Measurements from ENCODE around the gene OR6C2.

The OR6C2 gene

DNA sequence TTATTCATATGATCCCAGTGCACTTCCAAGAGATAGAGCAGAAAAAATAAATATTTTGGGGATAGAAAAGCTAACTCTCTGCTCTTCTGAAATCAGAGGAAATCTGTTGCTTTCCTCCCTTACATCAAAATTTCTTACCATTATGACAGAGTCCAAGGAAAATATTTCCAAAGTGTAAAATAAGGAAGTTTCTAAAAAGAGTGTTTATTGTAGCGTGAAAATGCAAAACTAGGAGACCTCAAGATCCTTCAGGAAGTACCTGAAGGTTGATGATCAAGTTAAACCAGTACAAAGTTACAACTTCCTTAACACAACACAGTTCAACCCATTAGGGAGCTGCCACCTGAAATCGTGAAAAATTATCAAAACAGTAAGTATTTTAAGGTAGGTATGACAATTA, at the start of gene OR6C2:
Gene OR6C2, plus strand, starts transcription at position 301 of the 400 bp plus-strand sequence. CDS start 8,138 bp downstream, outside the sequence.
- H3F3A ChIP-seq (ENCODE audit: control insufficient read depth, insufficient read depth) = no peaks in the 10 kb centered on the region
- no peaks in the 10 kb centered on the region for H3K36me3 ChIP-seq (ENCODE audit: control insufficient read depth, low read length)
- no peak within 1 kb of the TSS for H3K27ac ChIP-seq (ENCODE audit: low read depth, low read length)
- no peak within 1 kb of the TSS for H3K4me3 ChIP-seq (ENCODE audit: low read length)
- peak within 1 kb of the TSS; percentile 8; the same call in 1 of the 2 replicates for H3K4me2 ChIP-seq (ENCODE audit: low read length)
- H3K9me2 ChIP-seq (replicated peaks; ENCODE audit: control insufficient read depth, low read length) = no peaks in the 10 kb centered on the region
- no peaks in the 10 kb centered on the region for H3K9me3 ChIP-seq (ENCODE audit: control insufficient read depth, insufficient read depth, low read length)
- peaks cover 33% of the 10 kb centered on the region for H3K4me1 ChIP-seq (ENCODE audit: control insufficient read depth, low read length)
- H3K27me3 ChIP-seq (ENCODE audit: control insufficient read depth, low read length) = no peaks in the 10 kb centered on the region
- no peaks in the 10 kb centered on the region for H4K20me1 ChIP-seq (ENCODE audit: control insufficient read depth, insufficient read depth, low read depth, low read length)
- TF ChIP-seq EZH2phosphoT487 (IDR thresholded peaks at IDR 0.05; ENCODE audit: borderline replicate concordance, low read length) = no peak
- TF ChIP-seq, protein P1, sequence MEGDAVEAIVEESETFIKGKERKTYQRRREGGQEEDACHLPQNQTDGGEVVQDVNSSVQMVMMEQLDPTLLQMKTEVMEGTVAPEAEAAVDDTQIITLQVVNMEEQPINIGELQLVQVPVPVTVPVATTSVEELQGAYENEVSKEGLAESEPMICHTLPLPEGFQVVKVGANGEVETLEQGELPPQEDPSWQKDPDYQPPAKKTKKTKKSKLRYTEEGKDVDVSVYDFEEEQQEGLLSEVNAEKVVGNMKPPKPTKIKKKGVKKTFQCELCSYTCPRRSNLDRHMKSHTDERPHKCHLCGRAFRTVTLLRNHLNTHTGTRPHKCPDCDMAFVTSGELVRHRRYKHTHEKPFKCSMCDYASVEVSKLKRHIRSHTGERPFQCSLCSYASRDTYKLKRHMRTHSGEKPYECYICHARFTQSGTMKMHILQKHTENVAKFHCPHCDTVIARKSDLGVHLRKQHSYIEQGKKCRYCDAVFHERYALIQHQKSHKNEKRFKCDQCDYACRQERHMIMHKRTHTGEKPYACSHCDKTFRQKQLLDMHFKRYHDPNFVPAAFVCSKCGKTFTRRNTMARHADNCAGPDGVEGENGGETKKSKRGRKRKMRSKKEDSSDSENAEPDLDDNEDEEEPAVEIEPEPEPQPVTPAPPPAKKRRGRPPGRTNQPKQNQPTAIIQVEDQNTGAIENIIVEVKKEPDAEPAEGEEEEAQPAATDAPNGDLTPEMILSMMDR (IDR thresholded peaks at IDR 0.05; ENCODE audit: low read depth, low read length, poor library complexity, severe bottlenecking) = no peak
- no peaks in the 10 kb centered on the region for H3K79me2 ChIP-seq (ENCODE audit: control insufficient read depth, low read length)

DNA sequence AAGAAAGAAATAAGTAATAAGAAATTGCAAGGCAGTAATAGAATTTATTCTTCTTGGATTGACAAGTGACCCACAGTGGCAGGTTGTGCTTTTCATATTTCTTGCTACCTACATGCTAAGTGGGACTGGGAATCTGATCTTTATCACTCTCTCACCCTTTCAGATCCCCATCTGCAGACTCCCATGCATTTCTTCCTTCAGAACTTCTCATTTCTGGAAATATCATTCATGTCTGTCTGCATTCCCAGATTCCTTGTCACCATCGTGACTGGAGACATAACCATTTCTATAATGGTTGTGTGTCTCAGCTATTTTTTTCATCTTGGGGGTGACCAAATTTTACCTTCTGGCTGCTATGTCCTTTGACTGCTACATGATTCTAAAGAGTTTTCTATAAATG, 47.5 kb upstream of the OR6C2 start:
- no peaks in the 10 kb centered on the region for H3F3A ChIP-seq (ENCODE audit: control insufficient read depth, insufficient read depth)
- no peak overlapping the region for H3K4me3 ChIP-seq (ENCODE audit: low read length)
- H3K9me2 ChIP-seq (replicated peaks; ENCODE audit: control insufficient read depth, low read length) = no peaks in the 10 kb centered on the region
- H3K4me2 ChIP-seq (ENCODE audit: low read length) = no peak overlapping the region
- no peaks in the 10 kb centered on the region for H4K20me1 ChIP-seq (ENCODE audit: control insufficient read depth, insufficient read depth, low read depth, low read length)
- no peaks in the 10 kb centered on the region for H3K36me3 ChIP-seq (ENCODE audit: control insufficient read depth, low read length)
- H3K27me3 ChIP-seq (ENCODE audit: control insufficient read depth, low read length) = no peaks in the 10 kb centered on the region
- H3K79me2 ChIP-seq (ENCODE audit: control insufficient read depth, low read length) = no peaks in the 10 kb centered on the region
- H3K4me1 ChIP-seq (ENCODE audit: control insufficient read depth, low read length) = no peaks in the 10 kb centered on the region
- H3K27ac ChIP-seq (ENCODE audit: low read depth, low read length) = no peak overlapping the region
- no peaks in the 10 kb centered on the region for H3K9me3 ChIP-seq (ENCODE audit: control insufficient read depth, insufficient read depth, low read length)
- no peak for TF ChIP-seq EZH2phosphoT487 (IDR thresholded peaks at IDR 0.05; ENCODE audit: borderline replicate concordance, low read length)
- TF ChIP-seq, protein P1 (IDR thresholded peaks at IDR 0.05; ENCODE audit: low read depth, low read length, poor library complexity, severe bottlenecking) = no peak

DNA sequence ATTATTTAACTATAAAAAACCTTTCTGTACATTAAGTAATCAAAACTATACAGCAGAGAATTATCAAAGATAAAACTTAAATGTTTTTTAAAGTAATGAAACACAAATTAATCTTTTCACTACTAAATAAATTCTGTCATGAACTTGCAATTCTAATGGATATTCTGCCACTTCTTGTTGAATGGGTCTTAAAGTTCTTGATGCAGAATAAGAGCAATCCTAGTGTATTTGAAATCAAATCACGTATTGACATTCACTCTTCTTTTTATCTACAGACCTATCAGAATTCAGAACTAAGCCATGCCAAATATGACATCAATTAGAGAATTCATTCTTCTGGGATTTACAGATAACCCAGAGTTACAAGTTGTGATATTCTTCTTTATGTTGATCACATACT, 43.6 kb upstream of the OR6C2 start, which contains the start of gene OR6C65:
Gene OR6C65, plus strand, starts transcription at position 301 of the 400 bp plus-strand sequence. Its CDS starts 0 bp downstream, at position 301.
- Histone ChIP-seq H3K9me3 (ENCODE audit: control insufficient read depth, insufficient read depth, low read length) (0 out of 2 replicates have a peak, but pooled peaks cover 6% of the 10 kb centered on the region), H3K27me3 (ENCODE audit: control insufficient read depth, low read length) (no peaks in the 10 kb centered on the region), H3K9me2 (replicated peaks; ENCODE audit: control insufficient read depth, low read length) (no peaks in the 10 kb centered on the region), H3F3A (ENCODE audit: control insufficient read depth, insufficient read depth) (no peaks in the 10 kb centered on the region), H3K79me2 (ENCODE audit: control insufficient read depth, low read length) (no peaks in the 10 kb centered on the region), H4K20me1 (ENCODE audit: control insufficient read depth, insufficient read depth, low read depth, low read length) (no peaks in the 10 kb centered on the region), H3K4me3 (ENCODE audit: low read length) (no peak within 1 kb of the TSS), H3K36me3 (ENCODE audit: control insufficient read depth, low read length) (no peaks in the 10 kb centered on the region), H3K4me2 (ENCODE audit: low read length) (no peak within 1 kb of the TSS), H3K4me1 (ENCODE audit: control insufficient read depth, low read length) (no peaks in the 10 kb centered on the region), H3K27ac (ENCODE audit: low read depth, low read length) (no peak within 1 kb of the TSS)
- TF ChIP-seq, protein P1 (IDR thresholded peaks at IDR 0.05; ENCODE audit: low read depth, low read length, poor library complexity, severe bottlenecking) = no peak
- no peak for TF ChIP-seq EZH2phosphoT487 (IDR thresholded peaks at IDR 0.05; ENCODE audit: borderline replicate concordance, low read length)
